GM12875 (cell line): ENCODE measurements around the gene TMEM59.
A peak's percentile ranks its signal among the peaks of the same experiment; 100 is the strongest.
"Not testable (repeated sequence)": the region's sequence is repeated elsewhere in the genome, so short reads cannot be mapped to it uniquely, and the experiment has no call there.

Experiments
- H3K4me3 ChIP-seq: one replicate; pipeline ENCODE4 v1.5.1; 2011; ENCODE audit warnings: low read depth, low read length, control low read depth
- TF ChIP-seq, protein P1 (sequence below): IDR thresholded peaks from 2 replicates; pipeline ENCODE4 v1.5.1; 2011; ENCODE audit warnings: low read depth, mild to moderate bottlenecking, control low read depth, inconsistent platforms, low read length, moderate library complexity, borderline replicate concordance; ENCODE audit not compliant: insufficient read depth

The TMEM59 gene

DNA sequence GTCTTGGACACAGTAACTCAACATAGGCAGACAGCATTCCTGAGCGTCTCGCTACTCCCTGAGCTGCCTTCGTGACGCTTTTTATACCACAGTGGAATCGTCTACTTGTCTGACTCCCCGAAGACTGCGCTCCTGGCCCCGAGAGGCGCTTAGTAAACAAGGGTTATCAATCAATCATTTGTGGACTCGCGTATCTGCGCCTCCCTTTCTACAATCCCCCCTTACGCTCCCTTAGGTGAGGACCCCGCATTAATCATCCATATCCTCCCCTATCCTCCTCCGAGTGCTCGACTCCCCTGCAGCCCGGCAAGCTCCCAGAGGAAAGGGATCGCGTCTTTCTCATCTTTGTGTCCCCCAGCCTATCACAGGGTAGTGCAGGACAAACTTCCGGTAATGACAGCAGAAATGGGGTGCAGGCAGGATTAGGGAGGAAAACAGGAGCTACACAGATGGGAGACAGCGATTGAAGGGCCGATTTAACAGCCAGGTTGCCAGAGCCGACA lies 522 bp downstream of the TMEM59 start:
- TF ChIP-seq, protein P1, sequence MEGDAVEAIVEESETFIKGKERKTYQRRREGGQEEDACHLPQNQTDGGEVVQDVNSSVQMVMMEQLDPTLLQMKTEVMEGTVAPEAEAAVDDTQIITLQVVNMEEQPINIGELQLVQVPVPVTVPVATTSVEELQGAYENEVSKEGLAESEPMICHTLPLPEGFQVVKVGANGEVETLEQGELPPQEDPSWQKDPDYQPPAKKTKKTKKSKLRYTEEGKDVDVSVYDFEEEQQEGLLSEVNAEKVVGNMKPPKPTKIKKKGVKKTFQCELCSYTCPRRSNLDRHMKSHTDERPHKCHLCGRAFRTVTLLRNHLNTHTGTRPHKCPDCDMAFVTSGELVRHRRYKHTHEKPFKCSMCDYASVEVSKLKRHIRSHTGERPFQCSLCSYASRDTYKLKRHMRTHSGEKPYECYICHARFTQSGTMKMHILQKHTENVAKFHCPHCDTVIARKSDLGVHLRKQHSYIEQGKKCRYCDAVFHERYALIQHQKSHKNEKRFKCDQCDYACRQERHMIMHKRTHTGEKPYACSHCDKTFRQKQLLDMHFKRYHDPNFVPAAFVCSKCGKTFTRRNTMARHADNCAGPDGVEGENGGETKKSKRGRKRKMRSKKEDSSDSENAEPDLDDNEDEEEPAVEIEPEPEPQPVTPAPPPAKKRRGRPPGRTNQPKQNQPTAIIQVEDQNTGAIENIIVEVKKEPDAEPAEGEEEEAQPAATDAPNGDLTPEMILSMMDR: no peak
- H3K4me3 ChIP-seq: peak overlapping the region; percentile 87

DNA sequence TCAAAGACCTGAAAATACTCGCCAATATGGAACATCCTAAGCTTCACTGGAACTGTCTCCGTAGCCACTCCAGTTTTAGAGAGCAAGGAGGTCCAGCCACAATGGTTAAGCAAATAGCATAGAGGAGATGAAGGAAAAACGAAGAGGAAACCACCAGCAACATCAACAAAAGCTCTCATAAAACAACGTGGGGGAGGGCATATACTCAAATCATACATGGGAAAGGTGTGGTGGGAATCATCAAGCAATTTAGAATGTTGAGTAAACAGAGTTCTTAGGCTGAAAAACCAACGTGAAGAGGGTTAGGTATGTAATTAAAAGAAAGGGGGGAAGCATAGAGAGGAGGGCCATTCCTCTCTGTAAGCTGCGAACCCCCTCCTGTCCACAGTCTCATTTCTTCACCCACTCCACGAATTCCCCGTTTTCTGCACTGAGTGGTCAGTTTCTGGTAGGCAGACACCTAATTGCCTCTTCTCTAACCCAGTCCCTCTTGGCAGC lies 1.0 kb downstream of the TMEM59 start:
- peak overlapping the region; percentile 87 for H3K4me3 ChIP-seq
- TF ChIP-seq, protein P1: no peak

DNA sequence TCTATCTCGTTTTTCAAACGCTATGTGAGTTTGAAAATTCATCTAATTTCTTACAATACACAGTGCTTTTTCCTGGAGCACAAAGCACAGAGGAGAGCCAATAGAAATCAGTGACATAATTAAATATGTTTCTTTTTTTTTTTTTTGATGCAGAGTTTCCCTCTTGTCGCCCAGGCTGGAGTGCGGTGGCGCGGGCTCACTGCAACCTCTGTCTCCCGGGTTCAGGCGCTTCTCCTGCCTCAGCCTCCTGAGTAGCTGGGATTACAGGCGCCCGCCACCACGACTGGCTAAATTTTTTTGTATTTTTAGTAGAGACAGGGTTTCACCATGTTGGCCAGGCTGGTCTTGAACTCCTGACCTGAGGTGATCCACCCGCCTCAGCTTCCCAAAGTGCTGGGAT lies 2.6 kb downstream of the TMEM59 start:
- H3K4me3 ChIP-seq: not testable (repeated sequence)

DNA sequence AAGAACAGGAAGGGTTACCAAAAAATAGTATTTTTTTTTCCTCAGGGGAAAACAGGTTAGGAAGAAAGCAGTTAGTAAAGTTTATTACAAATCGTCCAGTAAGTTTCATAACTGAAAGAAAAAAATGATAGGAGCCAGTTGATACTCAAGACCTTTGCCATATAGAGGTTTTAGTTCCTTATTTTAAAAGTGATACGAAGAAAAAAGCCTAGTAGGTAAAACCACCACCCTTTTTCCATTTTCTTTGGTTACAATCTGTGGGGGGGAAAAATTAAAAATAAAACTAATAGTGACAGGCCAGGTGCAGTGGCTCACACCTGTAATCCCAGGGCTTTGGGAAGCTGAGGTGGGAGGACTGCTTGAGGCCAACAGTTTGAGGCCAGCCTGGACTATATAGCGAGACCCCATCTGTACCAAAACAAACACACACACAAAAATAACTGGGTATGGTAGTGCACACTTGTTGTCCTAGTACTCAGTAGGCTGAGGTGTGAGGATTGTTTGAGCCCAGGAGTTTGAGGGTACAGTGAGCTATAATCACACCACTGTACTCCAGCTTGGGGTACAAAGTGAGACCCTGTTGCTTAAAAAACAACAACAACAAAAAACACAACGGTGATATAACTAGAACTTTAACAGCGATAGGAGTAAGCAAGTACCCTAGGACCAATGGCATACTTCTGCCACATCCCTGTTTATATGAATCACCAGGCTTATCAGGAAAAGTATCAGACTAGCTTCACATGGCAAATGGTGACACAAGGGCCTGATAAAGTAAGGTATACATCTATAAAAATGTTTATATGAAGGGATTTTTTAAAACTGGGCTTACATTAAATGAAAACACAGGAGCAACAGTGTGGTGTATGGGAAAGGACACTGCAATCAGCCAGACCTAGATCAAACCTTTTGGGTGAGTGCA lies 5.4 kb downstream of the TMEM59 start:
- TF ChIP-seq, protein P1: no peak
- no peak overlapping the region for H3K4me3 ChIP-seq

DNA sequence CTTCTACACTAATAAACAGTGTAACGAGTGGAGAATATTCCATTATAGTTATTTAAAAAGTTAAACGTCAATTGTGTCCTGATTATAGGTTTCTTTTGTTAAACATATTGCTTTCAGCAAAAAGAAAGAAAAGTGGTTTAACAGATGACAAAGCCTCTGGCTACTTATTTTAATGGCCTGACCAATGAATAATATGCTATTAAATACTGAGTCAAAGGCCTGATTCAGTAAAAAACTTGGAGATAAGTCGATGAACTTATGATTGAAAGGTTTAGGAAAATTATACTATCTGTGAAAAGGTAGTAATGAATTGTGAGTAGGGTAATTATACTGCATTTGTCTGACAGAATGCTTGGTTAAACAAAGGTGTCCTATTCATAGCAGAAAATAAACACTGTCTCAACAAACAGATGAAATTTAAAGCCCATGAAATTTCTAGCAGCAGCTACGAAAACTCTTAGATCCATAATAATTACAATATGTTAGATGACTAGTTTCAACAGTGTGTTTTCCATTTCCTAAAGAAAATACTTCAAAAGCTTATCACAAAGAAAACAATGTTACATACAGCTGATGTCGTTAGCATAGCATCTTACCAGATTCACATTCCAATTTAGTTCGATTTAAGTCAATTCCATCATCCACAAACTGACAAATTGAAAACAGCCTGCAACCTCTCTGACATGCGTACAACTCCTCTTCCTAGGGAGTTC lies 6.2 kb downstream of the TMEM59 start:
- TF ChIP-seq, protein P1: no peak
- H3K4me3 ChIP-seq: no peak overlapping the region

DNA sequence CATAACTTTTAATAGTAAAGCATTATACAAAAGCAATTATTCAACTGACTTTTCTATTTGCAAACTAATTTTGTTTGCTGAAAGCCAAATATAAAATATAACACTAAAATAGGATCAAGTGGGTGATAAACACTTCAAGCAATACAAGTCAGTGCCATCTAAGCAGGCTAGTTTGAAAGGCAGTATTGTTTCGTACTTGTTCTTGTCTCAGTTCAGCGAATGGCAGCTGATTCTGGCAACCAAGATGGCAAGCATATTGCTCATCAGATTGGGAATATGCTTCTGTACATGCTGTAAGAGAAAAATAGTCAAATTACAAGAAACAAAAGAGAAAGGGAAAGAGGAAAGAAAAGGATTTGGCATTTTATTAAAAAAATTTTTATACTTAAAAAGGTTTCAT lies 7.5 kb downstream of the TMEM59 start:
- TF ChIP-seq, protein P1: no peak
- no peak overlapping the region for H3K4me3 ChIP-seq

DNA sequence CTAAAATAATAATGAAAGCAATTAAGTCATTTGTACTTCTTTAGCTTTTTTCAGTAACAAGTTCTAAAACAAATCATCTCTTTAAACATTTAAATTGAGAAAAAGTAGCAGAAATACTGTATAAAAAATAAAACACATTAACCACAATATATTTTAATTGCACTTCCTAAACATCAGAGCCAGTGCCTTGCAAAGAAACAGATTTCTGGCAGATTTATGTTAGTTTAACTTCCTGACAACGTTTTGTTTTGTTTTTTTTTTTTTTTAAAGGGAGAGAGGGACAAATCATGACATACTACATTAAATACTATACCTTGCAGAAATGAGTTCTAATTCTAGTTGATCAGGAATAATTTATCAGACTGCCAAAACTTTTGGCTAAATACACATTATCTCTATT lies 11.2 kb downstream of the TMEM59 start:
- no peak overlapping the region for H3K4me3 ChIP-seq
- TF ChIP-seq, protein P1: no peak
